PFSK-1 (cell line): ENCODE data around the gene BPIFA1.

Experiments used
- FOXP2 ChIP-seq: optimal IDR thresholded peaks from 2 replicates; pipeline ENCODE3; 2011; ENCODE audit warnings: borderline replicate concordance, control low read depth, inconsistent platforms; ENCODE audit not compliant: insufficient read depth; ENCODE audit errors: extremely low read length, extremely low read depth
- POLR2AphosphoS5 ChIP-seq: IDR thresholded peaks from 2 replicates; pipeline ENCODE4 v1.6.1; 2012; ENCODE audit warnings: low read depth, mild to moderate bottlenecking, control low read depth, low read length, moderate library complexity
- REST ChIP-seq, 2 experiments: IDR thresholded peaks; 2 replicates each; pipeline versions ENCODE4 v1.6.1 to v1.8.0; 2011 to 2012; ENCODE audit warnings: low read depth in 2 of 2, low read length in 2 of 2, control low read depth in 1 of 2, inconsistent platforms in 1 of 2, mild to moderate bottlenecking in 1 of 2, moderate library complexity in 1 of 2; ENCODE audit not compliant: insufficient read depth in 1 of 2
- SIN3A ChIP-seq: IDR thresholded peaks from 2 replicates; pipeline ENCODE4 v1.6.1; 2012; ENCODE audit warnings: mild to moderate bottlenecking, low read length, moderate library complexity, borderline replicate concordance; ENCODE audit not compliant: insufficient read depth
- TAF1 ChIP-seq: IDR thresholded peaks from 2 replicates; pipeline ENCODE4 v1.6.1; 2012; ENCODE audit warnings: low read length, control low read depth, borderline replicate concordance; ENCODE audit not compliant: insufficient read depth

The BPIFA1 gene

GRCh38 chr20:33255005-33255404 lies 19.2 kb downstream of the BPIFA1 start:
- TF ChIP-seq FOXP2 = no peak
- TF ChIP-seq TAF1 = no peak
- no peak for TF ChIP-seq REST (IDR thresholded peaks at IDR 0.05; ENCODE audit: insufficient read depth in 1 of 2, low read depth in 2 of 2, low read length in 2 of 2)
- no peak for TF ChIP-seq SIN3A
- TF ChIP-seq POLR2AphosphoS5 = no peak

- no peak for TF ChIP-seq REST (IDR thresholded peaks at IDR 0.05; ENCODE audit: insufficient read depth in 1 of 2, low read depth in 2 of 2, low read length in 2 of 2)
These were observed 21.4 kb downstream of the BPIFA1 start for GRCh38 chr20:33257237-33257636.

GRCh38 chr20:33259371-33259770 lies 23.6 kb downstream of the BPIFA1 start:
- TF ChIP-seq POLR2AphosphoS5 (no peak), REST (IDR thresholded peaks at IDR 0.05; ENCODE audit: insufficient read depth in 1 of 2, low read depth in 2 of 2, low read length in 2 of 2) (no peak)

- no peak for TF ChIP-seq REST (IDR thresholded peaks at IDR 0.05; ENCODE audit: insufficient read depth in 1 of 2, low read depth in 2 of 2, low read length in 2 of 2)
- TF ChIP-seq FOXP2 = no peak
- TF ChIP-seq TAF1 = no peak
These were observed 25.7 kb downstream of the BPIFA1 start for GRCh38 chr20:33261465-33261864.

- no peak for TF ChIP-seq POLR2AphosphoS5
- no peak for TF ChIP-seq TAF1
- TF ChIP-seq FOXP2 = no peak
- TF ChIP-seq REST (IDR thresholded peaks at IDR 0.05; ENCODE audit: insufficient read depth in 1 of 2, low read depth in 2 of 2, low read length in 2 of 2) = no peak
- TF ChIP-seq SIN3A = no peak
These were observed 26.9 kb downstream of the BPIFA1 start for GRCh38 chr20:33262658-33263065.
